Lower leg skin (tissue), 4 donors: ENCODE data around the gene TXNRD2. TPM values are rescaled to one million over a fixed set of nuclear protein-coding genes. Genes with fewer than 3 reads are reported as not detected.

Experiments used
- DNase-seq, 2 donors: peaks; one replicate each; pipeline ENCODE4 v3.0.0-alpha.2; 2019; ENCODE audit warnings: low spot score in 2 of 2
- H3K4me3 ChIP-seq: fragments of 200-600 bp; sonication (generic); 2 replicates; pipeline ENCODE4 v1.5.1; 2017; ENCODE audit warnings: mild to moderate bottlenecking, low read depth; ENCODE audit not compliant: poor library complexity, severe bottlenecking
- POLR2A ChIP-seq, 2 donors: fragments of 450-650 bp; IDR thresholded peaks; one replicate each; pipeline ENCODE4 v1.6.1; 2016 to 2017; ENCODE audit warnings: antibody characterized with exemption in 2 of 2, mild to moderate bottlenecking in 1 of 2, moderate library complexity in 1 of 2
- WGBS, 2 donors: methylation state at CpG; one replicate each; pipeline ENCODE4 v1.1.5; 2018; 5-methylcytosine and 5-hydroxymethylcytosine counted together
- intact Hi-C: fragments of 100-400 bp; cut with DNase I; formaldehyde crosslinking; loops from one replicate; pipeline ENCODE4 v1.15.0; 2023; ENCODE audit warnings: low total_unique reads
- total RNA-seq, 4 donors: library from RNA; depleted of rRNA; stranded (reverse); fragments of >200 nt; gene quantifications; one replicate each; pipeline ENCODE4 v1.1.0, GENCODE V29; 2016
- TF ChIP-seq, protein P1 (sequence below), 3 donors: fragments of 450-650 bp; IDR thresholded peaks; one replicate each; pipeline ENCODE4 v1.5.1; 2016; ENCODE audit warnings: antibody characterized with exemption in 3 of 3, mild to moderate bottlenecking in 3 of 3, moderate library complexity in 2 of 3

The TXNRD2 gene
- total RNA-seq, 4 donors from 2014 or later, result 10.9 to 16.8 (median 15.2) TPM

DNA sequence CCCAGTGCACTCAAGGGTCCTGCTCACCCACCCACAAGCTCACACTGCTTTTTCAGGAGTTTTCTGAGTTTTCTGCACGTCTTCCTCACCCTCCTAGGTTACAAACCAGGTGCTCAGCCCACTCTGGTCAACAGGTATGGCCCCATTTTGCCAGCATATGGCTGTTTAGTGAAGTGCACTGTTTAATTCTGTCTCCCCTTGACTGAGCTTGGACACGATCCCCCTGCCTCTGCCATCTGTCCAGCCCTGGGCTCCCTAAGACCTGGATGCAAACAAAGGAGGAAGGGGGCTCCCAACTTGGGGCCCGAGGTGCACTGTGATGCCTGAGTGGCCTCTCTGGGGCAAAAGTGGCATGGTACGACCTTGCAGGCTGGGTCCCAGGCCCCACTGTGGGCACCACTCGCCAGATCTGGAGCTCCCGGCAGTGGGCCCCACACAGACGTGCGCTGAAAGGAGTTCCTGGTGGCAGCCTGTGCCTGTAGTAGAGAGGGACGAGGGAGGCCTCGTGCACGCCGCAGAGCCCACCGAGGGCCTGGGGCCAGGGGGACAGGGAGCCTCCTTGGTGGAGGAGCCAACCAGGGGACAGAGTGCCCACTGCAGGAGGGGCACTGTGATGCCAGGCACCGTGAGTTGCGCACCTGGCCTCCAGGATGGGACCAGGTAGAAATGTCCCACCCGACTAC is 37.3 kb downstream of the TXNRD2 start:
- no peak overlapping the region for H3K4me3 ChIP-seq
- intact Hi-C loops, result no loop called here
- WGBS, 2 donors, result 87 to 88% methylated on average over 12 to 13 of the region's 16 CpGs
- no peak for TF ChIP-seq POLR2A (IDR thresholded peaks at IDR 0.05)
- TF ChIP-seq, protein P1, sequence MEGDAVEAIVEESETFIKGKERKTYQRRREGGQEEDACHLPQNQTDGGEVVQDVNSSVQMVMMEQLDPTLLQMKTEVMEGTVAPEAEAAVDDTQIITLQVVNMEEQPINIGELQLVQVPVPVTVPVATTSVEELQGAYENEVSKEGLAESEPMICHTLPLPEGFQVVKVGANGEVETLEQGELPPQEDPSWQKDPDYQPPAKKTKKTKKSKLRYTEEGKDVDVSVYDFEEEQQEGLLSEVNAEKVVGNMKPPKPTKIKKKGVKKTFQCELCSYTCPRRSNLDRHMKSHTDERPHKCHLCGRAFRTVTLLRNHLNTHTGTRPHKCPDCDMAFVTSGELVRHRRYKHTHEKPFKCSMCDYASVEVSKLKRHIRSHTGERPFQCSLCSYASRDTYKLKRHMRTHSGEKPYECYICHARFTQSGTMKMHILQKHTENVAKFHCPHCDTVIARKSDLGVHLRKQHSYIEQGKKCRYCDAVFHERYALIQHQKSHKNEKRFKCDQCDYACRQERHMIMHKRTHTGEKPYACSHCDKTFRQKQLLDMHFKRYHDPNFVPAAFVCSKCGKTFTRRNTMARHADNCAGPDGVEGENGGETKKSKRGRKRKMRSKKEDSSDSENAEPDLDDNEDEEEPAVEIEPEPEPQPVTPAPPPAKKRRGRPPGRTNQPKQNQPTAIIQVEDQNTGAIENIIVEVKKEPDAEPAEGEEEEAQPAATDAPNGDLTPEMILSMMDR (IDR thresholded peaks at IDR 0.05), result no peak
- DNase-seq, result no peak

DNA sequence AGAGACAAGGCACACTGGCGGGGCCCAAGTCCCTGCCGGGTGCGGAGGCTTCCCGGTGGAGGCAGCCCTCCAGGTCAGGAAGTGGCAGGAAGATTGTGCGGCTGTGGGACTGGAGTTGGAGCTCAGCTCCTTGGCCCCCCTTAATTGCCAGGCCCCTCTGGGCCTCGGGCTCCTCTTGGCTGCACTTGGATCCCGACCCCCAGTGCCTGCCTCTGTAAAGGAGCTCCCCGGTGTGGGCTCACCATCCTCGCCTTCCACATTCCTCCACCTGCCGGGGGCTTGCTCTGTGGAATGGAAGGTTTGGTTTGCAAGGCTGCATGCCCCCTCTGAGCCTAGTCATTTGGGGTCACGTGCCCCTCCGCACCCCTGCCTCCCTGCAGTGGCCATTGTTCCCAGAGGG is 38.1 kb downstream of the TXNRD2 start:
- 75 to 79% methylated on average over 12 of the region's 12 CpGs for WGBS, 2 donors
- TF ChIP-seq POLR2A (IDR thresholded peaks at IDR 0.05), result no peak
- TF ChIP-seq, protein P1 (IDR thresholded peaks at IDR 0.05), result no peak
- no peak overlapping the region for H3K4me3 ChIP-seq
- intact Hi-C loops, result no loop called here
- DNase-seq, result no peak

DNA sequence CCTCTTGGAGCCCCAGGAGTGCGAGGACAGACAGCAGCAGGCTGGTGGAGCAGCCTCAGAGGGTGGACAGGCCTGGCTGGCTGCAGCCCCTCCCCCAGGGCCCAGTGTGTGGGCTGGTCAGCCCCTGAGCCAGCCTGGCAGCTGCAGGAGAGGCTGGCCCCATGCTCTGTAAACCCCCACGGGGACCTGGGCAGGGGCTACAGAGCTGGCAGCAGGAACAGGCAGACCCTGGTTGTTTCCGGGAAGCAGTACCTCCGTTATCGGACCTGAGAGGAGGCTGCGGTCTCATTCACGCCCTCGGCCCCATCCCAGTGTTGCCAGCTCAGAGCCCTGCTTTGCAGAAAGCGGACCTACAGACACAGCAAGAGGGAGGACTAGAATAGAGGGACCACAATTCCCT is 38.6 kb downstream of the TXNRD2 start:
- TF ChIP-seq, protein P1 (IDR thresholded peaks at IDR 0.05), result no peak
- TF ChIP-seq POLR2A (IDR thresholded peaks at IDR 0.05), result no peak
- H3K4me3 ChIP-seq, result no peak overlapping the region
- intact Hi-C loops, result no loop called here
- no peak for DNase-seq
- WGBS, 2 donors, result 89 to 92% methylated on average over 9 of the region's 9 CpGs

DNA sequence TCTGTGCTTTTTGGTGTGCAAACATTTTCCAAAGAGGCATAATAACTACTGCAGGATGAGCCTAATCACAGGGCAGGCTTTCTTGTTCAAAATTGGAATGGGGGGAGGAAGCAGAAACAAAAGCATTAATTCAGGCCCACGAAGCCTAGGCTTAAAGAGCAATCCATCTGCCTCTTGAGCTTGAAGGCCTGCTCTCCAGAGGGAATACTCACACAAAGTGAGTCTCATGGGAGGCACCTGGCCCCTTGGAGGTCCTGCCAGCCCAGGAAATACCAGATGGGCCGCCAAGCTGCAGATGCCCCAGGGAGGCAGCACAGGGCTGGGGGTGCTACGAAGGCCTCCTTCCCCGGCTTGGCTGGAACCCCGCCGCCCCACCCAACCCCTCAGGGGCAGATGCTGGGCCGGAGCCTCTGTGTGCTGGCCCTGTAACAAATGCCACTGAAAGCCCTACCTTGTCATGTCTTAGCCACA is 39.3 kb downstream of the TXNRD2 start:
- TF ChIP-seq, protein P1 (IDR thresholded peaks at IDR 0.05), result no peak
- TF ChIP-seq POLR2A (IDR thresholded peaks at IDR 0.05), result no peak
- intact Hi-C loops, result no loop called here
- no peak overlapping the region for H3K4me3 ChIP-seq
- WGBS, 2 donors, result 60 to 63% methylated on average over 3 to 5 of the region's 7 CpGs
- no peak for DNase-seq

DNA sequence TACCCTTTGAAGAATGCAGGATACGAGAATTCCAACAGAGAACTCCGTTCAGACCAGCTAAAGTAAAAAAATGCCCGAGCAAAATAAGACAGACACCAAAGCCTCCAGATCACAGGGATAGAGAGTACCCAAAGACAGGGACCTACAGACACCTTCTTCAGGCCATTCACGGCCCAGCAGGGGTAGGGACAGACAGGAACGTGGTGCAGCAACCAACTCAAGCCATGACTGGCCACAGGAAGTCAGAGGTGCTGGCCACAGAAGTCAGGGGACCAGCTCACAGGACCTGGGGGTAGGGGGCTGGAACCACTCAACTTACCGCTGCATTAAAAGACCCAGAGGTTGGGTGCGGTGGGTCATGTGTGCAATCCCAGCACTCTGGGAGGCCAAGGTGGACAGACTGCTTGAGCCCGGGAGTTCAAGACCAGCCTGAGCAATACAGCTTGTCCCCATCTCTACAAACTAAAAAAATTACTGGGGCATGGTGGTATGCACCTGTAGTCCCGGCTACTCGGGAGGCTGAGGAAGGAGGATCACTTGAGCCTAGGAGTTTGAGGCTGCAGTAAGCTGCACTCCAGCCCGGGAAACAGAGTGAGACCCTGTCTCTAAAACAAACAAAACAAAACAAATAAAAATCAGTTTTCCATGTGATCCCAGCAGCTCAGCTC is 39.9 kb downstream of the TXNRD2 start:
- DNase-seq, result no peak
- intact Hi-C loops, result no loop called here
- 91 to 93% methylated on average over 11 of the region's 11 CpGs for WGBS, 2 donors
- TF ChIP-seq POLR2A (IDR thresholded peaks at IDR 0.05), result no peak
- TF ChIP-seq, protein P1 (IDR thresholded peaks at IDR 0.05), result no peak
- H3K4me3 ChIP-seq, result no peak overlapping the region
